Sciatic nerve (tissue), 2 donors: ENCODE data around the gene MUC4. TPM values are rescaled to one million over a fixed set of nuclear protein-coding genes. Genes with fewer than 3 reads are reported as not detected.
"Not testable (repeated sequence)": the region's sequence is repeated elsewhere in the genome, so short reads cannot be mapped to it uniquely, and the experiment has no call there.

ENCODE experiments used
- ATAC-seq: fragments of 200-7000 bp; cut with Tn5 transposase; one replicate; pipeline ENCODE4 v1.9.1; 2020; ENCODE audit warnings: mild to moderate bottlenecking, moderate library complexity
- DNase-seq: peaks from one replicate; pipeline ENCODE4 v3.0.0-alpha.2; 2020; ENCODE audit warnings: low spot score
- intact Hi-C: fragments of 100-400 bp; cut with DNase I; formaldehyde crosslinking; loops from one replicate; pipeline ENCODE4 v1.14.2; 2022
- total RNA-seq: library from RNA; stranded (reverse); fragmentation: NEBNext Ultra II Directional; extraction: Animal tissue kit (Norgen Biotek cat#: 25700); gene quantifications from one replicate; pipeline ENCODE4 v1.2.1, GENCODE V29; 2021
- donor health status: DM: no; HTN: no; CAD: no.
- donor health status: DM: no; HTN: no; CAD: no.

Gene MUC4
- total RNA-seq, 1 donor from 2014 or later: 0.31 TPM

- ATAC-seq: no peak
- intact Hi-C loops: no loop called here
- DNase-seq: no peak
Measured at GRCh38 chr3:195801251-195802183, 10.2 kb downstream of the MUC4 start.

GRCh38 chr3:195800240-195800639 lies 11.5 kb downstream of the MUC4 start:
- intact Hi-C loops: no loop called here
- ATAC-seq: no peak
- DNase-seq: no peak

GRCh38 chr3:195796795-195797194 lies 14.9 kb downstream of the MUC4 start:
- intact Hi-C loops: no loop called here
- DNase-seq: peak; percentile 31
- no peak for ATAC-seq

GRCh38 chr3:195794708-195795107 lies 17.0 kb downstream of the MUC4 start:
- ATAC-seq (no peak), DNase-seq (peak; percentile 9)
- intact Hi-C loops: no loop called here

- DNase-seq, ATAC-seq, intact Hi-C loops: not testable (repeated sequence)
Measured at GRCh38 chr3:195792621-195793020, 19.1 kb downstream of the MUC4 start.

GRCh38 chr3:195790901-195791300 lies 20.8 kb downstream of the MUC4 start:
- intact Hi-C loops: no loop called here
- ATAC-seq: no peak
- DNase-seq: no peak

GRCh38 chr3:195788711-195789581 lies 22.8 kb downstream of the MUC4 start:
- no peak for ATAC-seq
- intact Hi-C loops: no loop called here
- DNase-seq: peak; percentile 47

GRCh38 chr3:195785781-195786405 lies 25.8 kb downstream of the MUC4 start:
- ATAC-seq, intact Hi-C loops: not testable (repeated sequence)
- DNase-seq: peak; percentile 39

GRCh38 chr3:195784031-195784430 lies 27.7 kb downstream of the MUC4 start:
- DNase-seq, intact Hi-C loops: not testable (repeated sequence)

GRCh38 chr3:195781236-195781635 lies 30.5 kb downstream of the MUC4 start:
- intact Hi-C loops, ATAC-seq: not testable (repeated sequence)
- DNase-seq: peak; percentile 47

More at GRCh38 chr3:195784031-195784430, 27.7 kb downstream of the MUC4 start:
- not testable (repeated sequence) for ATAC-seq

- intact Hi-C loops: no loop called here
- DNase-seq (no peak), ATAC-seq (no peak)
Measured at GRCh38 chr3:195777975-195778374, 33.8 kb downstream of the MUC4 start.

- intact Hi-C loops: no loop called here
- DNase-seq (no peak), ATAC-seq (peak; percentile 84)
Measured at GRCh38 chr3:195774917-195775316, 36.8 kb downstream of the MUC4 start.

- no peak for ATAC-seq
- DNase-seq: no peak
- intact Hi-C loops: no loop called here
Measured at GRCh38 chr3:195773956-195774537, 37.7 kb downstream of the MUC4 start.

GRCh38 chr3:195771646-195772300 lies 40.0 kb downstream of the MUC4 start:
- DNase-seq (peak; percentile 30), ATAC-seq (no peak)
- intact Hi-C loops: no loop called here

- peak; percentile 36 for DNase-seq
- ATAC-seq, intact Hi-C loops: not testable (repeated sequence)
Measured at GRCh38 chr3:195770841-195771645, 40.7 kb downstream of the MUC4 start.

GRCh38 chr3:195770081-195770840 lies 41.5 kb downstream of the MUC4 start:
- intact Hi-C loops: no loop called here
- ATAC-seq: no peak
- DNase-seq: peak; percentile 23

- ATAC-seq: no peak
- peak; percentile 15 for DNase-seq
- intact Hi-C loops: no loop called here
Measured at GRCh38 chr3:195769551-195769950, 42.2 kb downstream of the MUC4 start.
